ENCODE measurements around the gene OVCH2. TPM values are rescaled to one million over a fixed set of nuclear protein-coding genes. Genes with fewer than 3 reads are reported as not detected.

OVCH2 gene
- total RNA-seq, 4 donors from 2014 or later, result not detected

GRCh38 chr11:7654195-7654705, 52.0 kb downstream of the OVCH2 start:
- no peak for ATAC-seq
- peaks cover 0 to 69% of the 10 kb centered on the region in 2 donors for H3K36me3 ChIP-seq
- 90% methylated on average over 4 of the region's 4 CpGs; no CpG with 5 or more reads in 1 of the 2 donors for WGBS, 2 donors (ENCODE audit: low coverage in 1 of 2)

GRCh38 chr11:7651700-7652099, 54.6 kb downstream of the OVCH2 start:
- Histone ChIP-seq H3K9me3 (no peaks in the 10 kb centered on the region), H3K27ac (peak overlapping the region in 1 of 4 donors; percentile 2), H3K27me3 (no peaks in the 10 kb centered on the region), H3K4me1 (no peaks in the 10 kb centered on the region), H3K36me3 (peaks cover 0 to 77% of the 10 kb centered on the region in 2 donors), H3K4me3 (no peak overlapping the region)
- ATAC-seq, result no peak
- no peak for TF ChIP-seq POLR2AphosphoS5 (IDR thresholded peaks at IDR 0.05)
- TF ChIP-seq POLR2A (IDR thresholded peaks at IDR 0.05), result no peak
- no peak for TF ChIP-seq EP300 (IDR thresholded peaks at IDR 0.05)
- no peak for TF ChIP-seq CTCF (IDR thresholded peaks at IDR 0.05)
- WGBS, 2 donors (ENCODE audit: low coverage in 1 of 2), result 80% methylated on average over 1 of the region's 9 CpGs; no CpG with 5 or more reads in 1 of the 2 donors

More at GRCh38 chr11:7654195-7654705, 52.0 kb downstream of the OVCH2 start:
- Histone ChIP-seq H3K4me1 (no peaks in the 10 kb centered on the region), H3K4me3 (no peak overlapping the region), H3K9me3 (no peaks in the 10 kb centered on the region), H3K27me3 (no peaks in the 10 kb centered on the region), H3K27ac (no peak overlapping the region)
- no peak for TF ChIP-seq POLR2A (IDR thresholded peaks at IDR 0.05)
- TF ChIP-seq EP300 (IDR thresholded peaks at IDR 0.05), result no peak
- TF ChIP-seq CTCF (IDR thresholded peaks at IDR 0.05), result no peak
- no peak for TF ChIP-seq POLR2AphosphoS5 (IDR thresholded peaks at IDR 0.05)

- no peak for ATAC-seq
- H3K27me3 ChIP-seq, result no peaks in the 10 kb centered on the region
- TF ChIP-seq EP300 (IDR thresholded peaks at IDR 0.05) (no peak), POLR2AphosphoS5 (IDR thresholded peaks at IDR 0.05) (no peak), CTCF (IDR thresholded peaks at IDR 0.05) (no peak), POLR2A (IDR thresholded peaks at IDR 0.05) (no peak)
- H3K9me3 ChIP-seq, result no peaks in the 10 kb centered on the region
- H3K36me3 ChIP-seq, result peaks cover 0 to 75% of the 10 kb centered on the region in 2 donors
- H3K4me1 ChIP-seq, result no peaks in the 10 kb centered on the region
- no peak overlapping the region for H3K27ac ChIP-seq
- WGBS, 2 donors (ENCODE audit: low coverage in 1 of 2), result 70 to 81% methylated on average over 3 to 5 of the region's 5 CpGs
- no peak overlapping the region for H3K4me3 ChIP-seq
These were observed 55.1 kb downstream of the OVCH2 start for GRCh38 chr11:7651140-7651551.

- no peak for ATAC-seq
- Histone ChIP-seq H3K36me3 (peaks cover 0 to 54% of the 10 kb centered on the region in 2 donors), H3K27ac (no peak overlapping the region), H3K4me3 (no peak overlapping the region), H3K9me3 (no peaks in the 10 kb centered on the region), H3K4me1 (no peaks in the 10 kb centered on the region), H3K27me3 (no peaks in the 10 kb centered on the region)
- no peak for TF ChIP-seq CTCF (IDR thresholded peaks at IDR 0.05)
- TF ChIP-seq EP300 (IDR thresholded peaks at IDR 0.05), result no peak
- TF ChIP-seq POLR2AphosphoS5 (IDR thresholded peaks at IDR 0.05), result no peak
- TF ChIP-seq POLR2A (IDR thresholded peaks at IDR 0.05), result no peak
- WGBS, 2 donors (ENCODE audit: low coverage in 1 of 2), result 100% methylated on average over 2 of the region's 3 CpGs; no CpG with 5 or more reads in 1 of the 2 donors
These were observed 58.0 kb downstream of the OVCH2 start for GRCh38 chr11:7648264-7648663.

- TF ChIP-seq CTCF (IDR thresholded peaks at IDR 0.05) (no peak), POLR2A (IDR thresholded peaks at IDR 0.05) (no peak), POLR2AphosphoS5 (IDR thresholded peaks at IDR 0.05) (no peak), EP300 (IDR thresholded peaks at IDR 0.05) (no peak)
- Histone ChIP-seq H3K4me1 (no peaks in the 10 kb centered on the region), H3K9me3 (no peaks in the 10 kb centered on the region), H3K36me3 (peaks cover 0 to 49% of the 10 kb centered on the region in 2 donors), H3K4me3 (no peak overlapping the region), H3K27ac (no peak overlapping the region), H3K27me3 (no peaks in the 10 kb centered on the region)
- 90 to 97% methylated on average over 2 of the region's 2 CpGs for WGBS, 2 donors (ENCODE audit: low coverage in 1 of 2)
- no peak for ATAC-seq
These were observed 59.4 kb downstream of the OVCH2 start for GRCh38 chr11:7646866-7647265.

All from gastroesophageal sphincter (tissue), 4 donors.